Measurements from ENCODE around the gene DOK4. TPM values are rescaled to one million over a fixed set of nuclear protein-coding genes. Genes with fewer than 3 reads are reported as not detected.

Gene DOK4
- total and polyA plus RNA-seq, 2 donors (not counting 1 experiment from before 2014, with no cell fraction given) = 1.6 to 2.5 TPM

DNA sequence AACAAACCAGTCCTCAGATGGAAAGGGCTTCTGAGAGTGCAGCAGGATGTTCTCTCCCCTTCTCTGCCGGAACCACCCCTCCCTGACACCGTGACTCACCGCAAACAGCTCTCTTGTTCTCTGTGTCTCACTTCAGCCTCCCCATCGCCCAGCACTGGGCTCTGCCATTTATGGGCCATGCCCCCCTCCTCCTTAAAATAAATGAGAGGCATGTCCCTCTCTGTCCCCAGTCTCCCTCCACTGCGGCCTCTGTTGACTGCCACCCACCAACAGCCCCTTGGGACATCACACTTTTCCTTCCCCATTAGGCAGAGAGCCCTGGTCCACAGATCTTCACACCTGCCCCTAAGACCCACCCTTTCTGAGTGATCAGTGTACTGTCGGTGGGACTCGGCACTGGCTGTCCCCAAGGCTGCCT, 43.8 kb upstream of the DOK4 start:
- H3K4me1 Mint-ChIP-seq = peaks cover 68% of the 10 kb centered on the region
- H3K4me3 ChIP-seq (ENCODE audit: control extremely low read depth in 1 of 5, extremely low read depth in 1 of 5, insufficient read depth in 1 of 5, low read depth in 2 of 5, low read length in 4 of 5) = peak overlapping the region in 4 of 5 experiments; percentile 4 to 20 (median 10)
- DNase-seq (peak; percentile 75), ATAC-seq (ENCODE audit: low read depth) (peak; percentile 72)
- no peaks in the 10 kb centered on the region for H3K9me3 Mint-ChIP-seq (ENCODE audit: insufficient read depth)
- intact Hi-C loops (cut with micrococcal nuclease) = loop anchor here (2.0 to 10.0 kb wide), 4 partner anchors 47 to 1105 kb away; partner anchors contain the start of genes AMFR and POLR2C
- peaks cover 61 to 66% of the 10 kb centered on the region in 2 donors for H3K4me1 ChIP-seq (ENCODE audit: control insufficient read depth in 2 of 2, insufficient read depth in 2 of 2, low read length in 2 of 2)
- 0% methylated on average over 7 of the region's 7 CpGs for WGBS (ENCODE audit: insufficient coverage)
- H3K79me2 ChIP-seq (ENCODE audit: control insufficient read depth, insufficient read depth, low read length) = peaks cover 22% of the 10 kb centered on the region
- H4K20me1 ChIP-seq (ENCODE audit: control insufficient read depth, insufficient read depth, low read length, poor library complexity, severe bottlenecking) = no peaks in the 10 kb centered on the region
- no peak for TF ChIP-seq EZH2 (IDR thresholded peaks at IDR 0.05; ENCODE audit: borderline replicate concordance, insufficient read depth, low read depth, low read length, poor library complexity, severe bottlenecking)
- TF ChIP-seq, protein P1, sequence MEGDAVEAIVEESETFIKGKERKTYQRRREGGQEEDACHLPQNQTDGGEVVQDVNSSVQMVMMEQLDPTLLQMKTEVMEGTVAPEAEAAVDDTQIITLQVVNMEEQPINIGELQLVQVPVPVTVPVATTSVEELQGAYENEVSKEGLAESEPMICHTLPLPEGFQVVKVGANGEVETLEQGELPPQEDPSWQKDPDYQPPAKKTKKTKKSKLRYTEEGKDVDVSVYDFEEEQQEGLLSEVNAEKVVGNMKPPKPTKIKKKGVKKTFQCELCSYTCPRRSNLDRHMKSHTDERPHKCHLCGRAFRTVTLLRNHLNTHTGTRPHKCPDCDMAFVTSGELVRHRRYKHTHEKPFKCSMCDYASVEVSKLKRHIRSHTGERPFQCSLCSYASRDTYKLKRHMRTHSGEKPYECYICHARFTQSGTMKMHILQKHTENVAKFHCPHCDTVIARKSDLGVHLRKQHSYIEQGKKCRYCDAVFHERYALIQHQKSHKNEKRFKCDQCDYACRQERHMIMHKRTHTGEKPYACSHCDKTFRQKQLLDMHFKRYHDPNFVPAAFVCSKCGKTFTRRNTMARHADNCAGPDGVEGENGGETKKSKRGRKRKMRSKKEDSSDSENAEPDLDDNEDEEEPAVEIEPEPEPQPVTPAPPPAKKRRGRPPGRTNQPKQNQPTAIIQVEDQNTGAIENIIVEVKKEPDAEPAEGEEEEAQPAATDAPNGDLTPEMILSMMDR (IDR thresholded peaks at IDR 0.05) = no peak
- H3K27ac Mint-ChIP-seq = peak overlapping the region; percentile 97
- H3K27ac ChIP-seq (ENCODE audit: low read length in 2 of 2) = peak overlapping the region; percentile 73 to 83
- H3K36me3 ChIP-seq (replicated peaks in 1 of 2; ENCODE audit: control extremely low read depth in 1 of 2, control insufficient read depth in 1 of 2, extremely low read depth in 1 of 2, insufficient read depth in 2 of 2, low read length in 1 of 2) = peaks cover 0 to 10% of the 10 kb centered on the region in 2 experiments
- peaks cover 0 to 3% (median 0%) of the 10 kb centered on the region in 3 donors for H3K9me3 ChIP-seq (ENCODE audit: control extremely low read depth in 1 of 3, control insufficient read depth in 2 of 3, insufficient read depth in 1 of 3, low read length in 2 of 3)
- peak overlapping the region; percentile 50 for H3K9ac ChIP-seq (ENCODE audit: low read length)
- ChIA-PET CTCF (interaction anchor here (0.8 to 2.7 kb wide), 6 partner anchors 9 to 112 kb away, joined by 3 to 26 read pairs (median 4); partner anchors contain the start of gene ADGRG5), POLR2A (interaction anchor here (0.6 to 1.9 kb wide), 4 partner anchors 10 to 552 kb away, joined by 3 to 7 read pairs (median 3); partner anchors contain the start of gene ADGRG5)
- H2AFZ ChIP-seq (ENCODE audit: insufficient read depth, low read depth, low read length, poor library complexity, severe bottlenecking) = peak overlapping the region; percentile 52
- peak overlapping the region; percentile 86 for H3K4me3 Mint-ChIP-seq
- no peaks in the 10 kb centered on the region for H3K27me3 ChIP-seq (replicated peaks in 1 of 4; ENCODE audit: control extremely low read depth in 1 of 4, control insufficient read depth in 3 of 4, insufficient read depth in 4 of 4, low read length in 3 of 4)
- H3K4me2 ChIP-seq (replicated peaks; ENCODE audit: low read depth, low read length, poor library complexity, severe bottlenecking) = peak overlapping the region; percentile 77
- no peaks in the 10 kb centered on the region for H3K27me3 Mint-ChIP-seq
